Smooth muscle cell (in vitro differentiated cells): ENCODE results near the gene UBE2D2. TPM values are rescaled to one million over a fixed set of nuclear protein-coding genes. Genes with fewer than 3 reads are reported as not detected.

ENCODE experiments used
- DNase-seq: peaks from one replicate; lab custom pipeline; 2025; ENCODE audit not compliant: unreplicated experiment; lab: John Stamatoyannopoulos, UW
- H2AFZ ChIP-seq: fragments of 200-600 bp; sonication (generic); 2 replicates; pipeline ENCODE4 v1.6.0; 2016; ENCODE audit warnings: antibody characterized with exemption, low read depth, mild to moderate bottlenecking
- H3F3A ChIP-seq: fragments of 200-600 bp; sonication (generic); 2 replicates; pipeline ENCODE4 v1.6.0; 2017; ENCODE audit warnings: antibody characterized with exemption, low read depth
- H3K27ac ChIP-seq: fragments of 200-600 bp; sonication (generic); 2 replicates; pipeline ENCODE4 v1.5.1; 2016; ENCODE audit warnings: low read depth, mild to moderate bottlenecking
- H3K27me3 ChIP-seq: fragments of 200-600 bp; sonication (generic); 2 replicates; pipeline ENCODE4 v1.6.1; 2016; ENCODE audit warnings: low read depth, mild to moderate bottlenecking
- H3K36me3 ChIP-seq: fragments of 200-600 bp; sonication (generic); 2 replicates; pipeline ENCODE4 v1.5.1; 2016; ENCODE audit warnings: low read depth
- H3K4me1 ChIP-seq: fragments of 200-600 bp; sonication (generic); 2 replicates; pipeline ENCODE4 v1.5.1; 2016; ENCODE audit warnings: low read depth
- H3K4me2 ChIP-seq: fragments of 200-600 bp; sonication (generic); 2 replicates; pipeline ENCODE4 v1.6.0; 2016; ENCODE audit warnings: mild to moderate bottlenecking
- H3K4me3 ChIP-seq: fragments of 200-600 bp; sonication (generic); 2 replicates; pipeline ENCODE4 v1.5.1; 2016; ENCODE audit warnings: mild to moderate bottlenecking
- H3K79me2 ChIP-seq: fragments of 200-600 bp; sonication (generic); 2 replicates; pipeline ENCODE4 v1.6.0; 2016; ENCODE audit warnings: low read depth, mild to moderate bottlenecking
- H3K9ac ChIP-seq: fragments of 200-600 bp; sonication (generic); 2 replicates; pipeline ENCODE4 v1.6.0; 2016; ENCODE audit warnings: low read depth
- H3K9me3 ChIP-seq: fragments of 200-600 bp; sonication (generic); replicated peaks from 2 replicates; pipeline ENCODE4 v1.5.1; 2016; ENCODE audit warnings: low read depth
- H4K20me1 ChIP-seq: fragments of 200-600 bp; sonication (generic); 2 replicates; pipeline ENCODE4 v1.6.0; 2016; ENCODE audit warnings: low read depth
- CTCF ChIP-seq: fragments of 200-600 bp; sonication (generic); IDR thresholded peaks from 2 replicates; pipeline ENCODE4 v1.5.1; 2017; ENCODE audit warnings: borderline replicate concordance, mild to moderate bottlenecking, antibody characterized with exemption; ENCODE audit not compliant: insufficient read depth, poor library complexity, severe bottlenecking
- WGBS: methylation state at CpG from one replicate; pipeline ENCODE4 v1.1.7; 2016; ENCODE audit warnings: low lambda C conversion rate; 5-methylcytosine and 5-hydroxymethylcytosine counted together
- polyA plus RNA-seq: library from polyadenylated mRNA; unstranded; fragments of >200 nt; fragmentation: Nextera tagmentation; extraction: Ambion mirVana; gene quantifications from 2 replicates; pipeline ENCODE4 v1.2.1, GENCODE V29; 2016
- total RNA-seq: library from RNA; depleted of rRNA; stranded (reverse); fragments of >200 nt; gene quantifications from 2 replicates; pipeline ENCODE4 v1.2.3, GENCODE V29; 2014

The UBE2D2 gene
- total and polyA plus RNA-seq, 2 experiments from 2014 or later: 69.3 to 174 TPM

DNA sequence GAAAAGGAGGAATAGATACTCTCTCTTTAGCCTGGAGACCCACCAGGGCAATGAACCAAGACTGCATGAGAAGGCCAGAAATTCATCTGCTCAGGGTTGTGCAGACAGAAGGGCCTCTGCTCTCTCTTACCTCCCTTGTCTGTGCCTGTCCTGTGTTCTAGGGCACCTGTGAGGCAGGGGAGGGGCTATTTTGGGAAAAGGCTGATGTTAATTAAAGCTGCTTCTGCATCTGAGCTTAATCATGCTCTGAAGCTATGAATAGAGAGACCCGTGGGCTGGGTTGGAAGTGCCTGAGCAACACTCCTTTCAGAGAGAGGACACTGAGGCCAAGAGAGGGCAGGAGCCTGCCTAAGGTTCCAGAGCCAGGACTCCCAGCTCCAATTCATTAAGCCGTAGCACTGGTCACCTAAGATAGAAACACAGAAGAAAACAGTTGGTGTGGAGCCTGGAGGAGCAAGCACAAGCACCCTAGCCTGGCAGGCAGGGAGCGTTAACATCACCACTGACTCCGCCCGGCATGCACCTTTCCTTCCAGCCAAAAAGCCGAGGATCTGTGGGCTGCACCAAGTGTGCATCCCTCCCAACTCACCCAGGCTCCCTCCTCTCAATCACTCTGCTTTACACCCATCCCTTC lies 47.2 kb upstream of the UBE2D2 start:
- no peak for TF ChIP-seq CTCF
- H3K27ac ChIP-seq: no peak overlapping the region
- H4K20me1 ChIP-seq: no peaks in the 10 kb centered on the region
- H3K79me2 ChIP-seq: no peaks in the 10 kb centered on the region
- H3K9ac ChIP-seq: no peak overlapping the region
- H3K4me2 ChIP-seq: no peak overlapping the region
- no peaks in the 10 kb centered on the region for H3K27me3 ChIP-seq
- 88% methylated on average over 6 of the region's 6 CpGs for WGBS
- no peaks in the 10 kb centered on the region for H3K36me3 ChIP-seq
- no peaks in the 10 kb centered on the region for H3F3A ChIP-seq
- no peak overlapping the region for H2AFZ ChIP-seq
- H3K4me3 ChIP-seq: no peak overlapping the region
- DNase-seq: no peak
- no peaks in the 10 kb centered on the region for H3K4me1 ChIP-seq
- no peaks in the 10 kb centered on the region for H3K9me3 ChIP-seq

GRCh38 chr5:139514486-139514856 lies 46.7 kb upstream of the UBE2D2 start:
- no peak overlapping the region for H2AFZ ChIP-seq
- H3K79me2 ChIP-seq: no peaks in the 10 kb centered on the region
- H3K36me3 ChIP-seq: no peaks in the 10 kb centered on the region
- H4K20me1 ChIP-seq: no peaks in the 10 kb centered on the region
- no peaks in the 10 kb centered on the region for H3K27me3 ChIP-seq
- H3K4me3 ChIP-seq: no peak overlapping the region
- no peak overlapping the region for H3K27ac ChIP-seq
- no peaks in the 10 kb centered on the region for H3F3A ChIP-seq
- no peak overlapping the region for H3K9ac ChIP-seq
- H3K4me1 ChIP-seq: no peaks in the 10 kb centered on the region
- no peak for TF ChIP-seq CTCF
- WGBS: 93% methylated on average over 2 of the region's 2 CpGs
- H3K4me2 ChIP-seq: no peak overlapping the region
- no peaks in the 10 kb centered on the region for H3K9me3 ChIP-seq
- DNase-seq: no peak

DNA sequence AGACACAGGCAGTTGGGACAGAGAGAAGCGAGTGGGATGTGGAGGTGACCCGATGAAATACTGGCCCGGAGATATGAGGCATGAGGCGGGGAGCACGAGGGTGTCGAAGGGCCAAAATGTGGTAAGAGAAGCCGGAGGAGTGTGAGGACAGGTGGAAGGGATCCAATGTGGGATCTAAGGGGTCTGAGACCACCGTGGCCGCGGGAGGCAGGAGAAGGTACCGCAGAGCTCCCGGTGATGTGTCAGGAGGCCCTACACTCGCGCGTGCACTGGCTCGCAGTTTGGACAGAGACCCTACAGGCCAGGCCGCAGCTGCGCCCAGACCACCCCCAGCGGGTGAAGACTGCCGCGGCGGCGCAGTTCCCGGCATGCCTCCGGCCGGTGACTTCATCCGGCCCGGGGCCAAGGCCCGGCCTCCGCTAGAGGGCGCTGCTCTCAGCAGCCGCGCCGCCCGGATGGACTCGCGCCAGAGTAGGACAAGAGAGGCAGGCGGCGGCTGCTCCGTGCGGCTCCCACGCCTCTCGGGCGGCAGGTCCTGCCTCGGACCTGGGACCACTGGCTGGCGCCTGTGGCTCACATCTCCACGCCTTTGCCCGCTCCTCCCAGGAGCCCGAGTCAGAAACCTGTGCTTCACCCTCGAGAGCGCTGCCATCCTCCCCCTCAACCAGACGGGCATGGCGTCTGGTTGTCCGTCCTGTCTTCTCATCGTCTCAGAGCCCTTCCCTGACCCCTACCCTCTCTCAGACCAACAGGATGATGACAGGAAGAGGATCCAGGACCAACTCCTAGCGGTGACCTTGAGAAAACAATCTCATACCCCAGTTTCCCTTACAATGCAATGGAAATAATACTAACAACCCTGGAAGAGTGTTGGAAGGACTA lies 43.2 kb upstream of the UBE2D2 start:
- Histone ChIP-seq H3K79me2 (no peaks in the 10 kb centered on the region), H3K27me3 (no peaks in the 10 kb centered on the region), H3K9ac (peak overlapping the region; percentile 36), H2AFZ (peak overlapping the region; percentile 88), H3K27ac (peak overlapping the region; percentile 15), H3K4me3 (peak overlapping the region; percentile 51), H3K4me1 (no peaks in the 10 kb centered on the region), H4K20me1 (no peaks in the 10 kb centered on the region), H3K9me3 (no peaks in the 10 kb centered on the region), H3K36me3 (no peaks in the 10 kb centered on the region), H3K4me2 (peak overlapping the region; percentile 86), H3F3A (no peaks in the 10 kb centered on the region)
- TF ChIP-seq CTCF: peak; percentile 95
- peak; percentile 72 for DNase-seq
- 11% methylated on average over 51 of the region's 56 CpGs for WGBS
